Measurements from ENCODE around the gene ZBTB16. TPM values are rescaled to one million over a fixed set of nuclear protein-coding genes. Genes with fewer than 3 reads are reported as not detected.

The ZBTB16 gene
- total RNA-seq, 3 donors from 2014 or later (not counting 1 experiment from before 2014, with no cell fraction given): 104 to 224 (median 156) TPM

- no peak overlapping the region for H3K4me3 ChIP-seq (ENCODE audit: low read length)
- H3K9me3 ChIP-seq (ENCODE audit: control insufficient read depth, insufficient read depth, low read length): no peaks in the 10 kb centered on the region
- no peaks in the 10 kb centered on the region for H3K9me3 Mint-ChIP-seq
- TF ChIP-seq CTCF (IDR thresholded peaks at IDR 0.05): no peak
- no peaks in the 10 kb centered on the region for H3K27me3 Mint-ChIP-seq (ENCODE audit: low read depth in 2 of 2)
- H3K27ac Mint-ChIP-seq: peak overlapping the region; percentile 75 to 81
- peak overlapping the region; percentile 77 for H3K4me3 Mint-ChIP-seq
- DNase-seq (no peak), ATAC-seq (peak; percentile 27 to 60 (median 47))
- H3K4me1 Mint-ChIP-seq: peaks cover 53 to 59% of the 10 kb centered on the region in 2 donors
- H3K27ac ChIP-seq (ENCODE audit: low read length): no peak overlapping the region
- 58% methylated on average over 1 of the region's 1 CpG for WGBS (ENCODE audit: insufficient coverage)
- no peaks in the 10 kb centered on the region for H3K36me3 ChIP-seq (ENCODE audit: control insufficient read depth, insufficient read depth, low read length)
- H3K27me3 ChIP-seq (ENCODE audit: control insufficient read depth, insufficient read depth, low read length): no peaks in the 10 kb centered on the region
- intact Hi-C loops (cut with micrococcal nuclease): no loop called here
- no peaks in the 10 kb centered on the region for H3K36me3 Mint-ChIP-seq
- peaks cover 24% of the 10 kb centered on the region for H3K4me1 ChIP-seq (ENCODE audit: control insufficient read depth, insufficient read depth, low read length)
Observed at GRCh38 chr11:114225661-114226060, 166.2 kb downstream of the ZBTB16 start.

- peaks cover 24% of the 10 kb centered on the region for H3K4me1 ChIP-seq (ENCODE audit: control insufficient read depth, insufficient read depth, low read length)
- Mint-ChIP-seq H3K4me1 (peaks cover 55 to 61% of the 10 kb centered on the region in 2 donors), H3K4me3 (peak overlapping the region; percentile 77), H3K27ac (peak overlapping the region; percentile 75 to 81), H3K9me3 (no peaks in the 10 kb centered on the region), H3K36me3 (no peaks in the 10 kb centered on the region), H3K27me3 (ENCODE audit: low read depth in 2 of 2) (no peaks in the 10 kb centered on the region)
- intact Hi-C loops (cut with micrococcal nuclease): no loop called here
- no peaks in the 10 kb centered on the region for H3K27me3 ChIP-seq (ENCODE audit: control insufficient read depth, insufficient read depth, low read length)
- H3K27ac ChIP-seq (ENCODE audit: low read length): no peak overlapping the region
- no peak overlapping the region for H3K4me3 ChIP-seq (ENCODE audit: low read length)
- DNase-seq: peak in 1 of 2 donors; percentile 9
- no peaks in the 10 kb centered on the region for H3K36me3 ChIP-seq (ENCODE audit: control insufficient read depth, insufficient read depth, low read length)
- ATAC-seq: peak; percentile 31 to 79 (median 74)
- no peaks in the 10 kb centered on the region for H3K9me3 ChIP-seq (ENCODE audit: control insufficient read depth, insufficient read depth, low read length)
- 4% methylated on average over 5 of the region's 5 CpGs for WGBS (ENCODE audit: insufficient coverage)
- no peak for TF ChIP-seq CTCF (IDR thresholded peaks at IDR 0.05)
Observed at GRCh38 chr11:114226356-114226755, 166.8 kb downstream of the ZBTB16 start.

GRCh38 chr11:114228435-114229411 is 169.2 kb downstream of the ZBTB16 start:
- no peaks in the 10 kb centered on the region for H3K27me3 ChIP-seq (ENCODE audit: control insufficient read depth, insufficient read depth, low read length)
- Mint-ChIP-seq H3K36me3 (no peaks in the 10 kb centered on the region), H3K27me3 (ENCODE audit: low read depth in 2 of 2) (no peaks in the 10 kb centered on the region), H3K9me3 (no peaks in the 10 kb centered on the region), H3K27ac (peak overlapping the region in 1 of 2 donors; percentile 57), H3K4me1 (peaks cover 57 to 68% of the 10 kb centered on the region in 2 donors), H3K4me3 (no peak overlapping the region)
- no peak for TF ChIP-seq CTCF (IDR thresholded peaks at IDR 0.05)
- peaks cover 24% of the 10 kb centered on the region for H3K4me1 ChIP-seq (ENCODE audit: control insufficient read depth, insufficient read depth, low read length)
- DNase-seq (no peak), ATAC-seq (no peak)
- WGBS (ENCODE audit: insufficient coverage): 87% methylated on average over 21 of the region's 24 CpGs
- H3K36me3 ChIP-seq (ENCODE audit: control insufficient read depth, insufficient read depth, low read length): no peaks in the 10 kb centered on the region
- H3K27ac ChIP-seq (ENCODE audit: low read length): no peak overlapping the region
- intact Hi-C loops (cut with micrococcal nuclease): no loop called here
- H3K4me3 ChIP-seq (ENCODE audit: low read length): no peak overlapping the region
- H3K9me3 ChIP-seq (ENCODE audit: control insufficient read depth, insufficient read depth, low read length): no peaks in the 10 kb centered on the region

All from natural killer cell (primary cell).